GM19438 (cell line): ENCODE data around the gene GNAO1.

Experiments
- ATAC-seq: cut with Tn5 transposase; IDR thresholded peaks from one replicate; pipeline ENCODE4 v1.9.1; 2021; ENCODE audit warnings: low read depth; ENCODE audit not compliant: unreplicated experiment

GNAO1 gene

GRCh38 chr16:56282451-56282850 lies 91.2 kb downstream of the GNAO1 start:
- ATAC-seq, result no peak

GRCh38 chr16:56284521-56284920 lies 93.2 kb downstream of the GNAO1 start:
- ATAC-seq, result no peak

- no peak for ATAC-seq
These were observed 95.5 kb downstream of the GNAO1 start for GRCh38 chr16:56286809-56287208.

- ATAC-seq, result no peak
These were observed 96.7 kb downstream of the GNAO1 start for GRCh38 chr16:56288019-56288418.

- ATAC-seq, result no peak
These were observed 98.1 kb downstream of the GNAO1 start for GRCh38 chr16:56289416-56289815.

- no peak for ATAC-seq
These were observed 98.6 kb downstream of the GNAO1 start for GRCh38 chr16:56289862-56290261.

- ATAC-seq, result no peak
These were observed 102.7 kb downstream of the GNAO1 start for GRCh38 chr16:56294014-56294413.

GRCh38 chr16:56294579-56294978 lies 103.3 kb downstream of the GNAO1 start:
- no peak for ATAC-seq

GRCh38 chr16:56295059-56295665 lies 103.9 kb downstream of the GNAO1 start:
- ATAC-seq, result no peak

GRCh38 chr16:56295739-56296527 lies 104.6 kb downstream of the GNAO1 start:
- no peak for ATAC-seq

GRCh38 chr16:56297684-56298083 lies 106.4 kb downstream of the GNAO1 start:
- no peak for ATAC-seq

- ATAC-seq, result no peak
These were observed 106.8 kb downstream of the GNAO1 start for GRCh38 chr16:56298116-56298515.

GRCh38 chr16:56298948-56299596 lies 107.8 kb downstream of the GNAO1 start:
- ATAC-seq, result no peak

- ATAC-seq, result no peak
These were observed 108.9 kb downstream of the GNAO1 start for GRCh38 chr16:56300242-56300623.

GRCh38 chr16:56300891-56301850 lies 109.9 kb downstream of the GNAO1 start:
- ATAC-seq, result no peak

GRCh38 chr16:56302506-56302905 lies 111.2 kb downstream of the GNAO1 start:
- ATAC-seq, result no peak

GRCh38 chr16:56303066-56303715 lies 111.9 kb downstream of the GNAO1 start:
- no peak for ATAC-seq

GRCh38 chr16:56303880-56304279 lies 112.6 kb downstream of the GNAO1 start:
- ATAC-seq, result no peak

- no peak for ATAC-seq
These were observed 114.8 kb downstream of the GNAO1 start for GRCh38 chr16:56305956-56306565.
